Tibial nerve (tissue), 4 donors: ENCODE results near the gene METAP2. TPM values are rescaled to one million over a fixed set of nuclear protein-coding genes. Genes with fewer than 3 reads are reported as not detected.
"Not testable (repeated sequence)": the region's sequence is repeated elsewhere in the genome, so short reads cannot be mapped to it uniquely, and the experiment has no call there.

Experiments
- DNase-seq, 2 donors: peaks; one replicate each; pipeline ENCODE4 v3.0.0-alpha.2; 2019; ENCODE audit warnings: low spot score in 2 of 2
- H3K27ac ChIP-seq, 4 donors: fragments of 200-600 bp; sonication (generic) in 3 of 4; one replicate each; pipeline ENCODE4 v1.5.1; 2017 to 2019; ENCODE audit warnings: mild to moderate bottlenecking in 1 of 4
- H3K27me3 ChIP-seq, 2 donors: fragments of 200-600 bp; sonication (generic) in 1 of 2; one replicate each; pipeline versions ENCODE4 v1.5.1 to v1.6.0; 2017 to 2019
- H3K36me3 ChIP-seq, 3 donors: fragments of 200-600 bp; sonication (generic); one replicate each; pipeline ENCODE4 v1.5.1; 2018 to 2019
- H3K4me1 ChIP-seq, 4 donors: fragments of 200-600 bp; sonication (generic) in 3 of 4; one replicate each; pipeline ENCODE4 v1.5.1; 2017 to 2019
- H3K4me3 ChIP-seq, 4 donors: fragments of 200-600 bp; sonication (generic) in 3 of 4; one replicate each; pipeline ENCODE4 v1.5.1; 2017 to 2019; ENCODE audit warnings: mild to moderate bottlenecking in 1 of 4, moderate library complexity in 1 of 4
- H3K9me3 ChIP-seq, 4 donors: fragments of 200-600 bp; sonication (generic) in 3 of 4; one replicate each; pipeline ENCODE4 v1.5.1; 2017 to 2019
- EP300 ChIP-seq, 2 donors: sonication (generic); formaldehyde crosslinking; IDR thresholded peaks; one replicate each; pipeline ENCODE4 v1.6.1; 2017; ENCODE audit warnings: antibody characterized with exemption in 2 of 2, mild to moderate bottlenecking in 1 of 2
- POLR2A ChIP-seq, 2 donors: fragments of 450-650 bp; IDR thresholded peaks; one replicate each; pipeline ENCODE4 v1.6.1; 2017; ENCODE audit warnings: antibody characterized with exemption in 2 of 2, mild to moderate bottlenecking in 2 of 2, moderate library complexity in 2 of 2
- WGBS, 2 donors: methylation state at CpG; one replicate each; pipeline ENCODE4 v1.1.5; 2018; 5-methylcytosine and 5-hydroxymethylcytosine counted together
- total RNA-seq, 4 donors: library from RNA; depleted of rRNA; stranded (reverse); fragments of >200 nt; gene quantifications; one replicate each; pipeline ENCODE4 v1.1.0, GENCODE V29; 2016
- TF ChIP-seq, protein P1 (sequence below), 5 experiments: fragments of 200-600 bp in 3 of 5; fragments of 450-650 bp in 2 of 5; sonication (generic) in 3 of 5; IDR thresholded peaks; one replicate each; pipeline ENCODE4 v1.5.1; 2016 to 2019; ENCODE audit warnings: antibody characterized with exemption in 5 of 5, mild to moderate bottlenecking in 3 of 5, moderate library complexity in 2 of 5

Gene METAP2
- total RNA-seq, 4 donors from 2014 or later = 62.6 to 111 (median 73.9) TPM

DNA sequence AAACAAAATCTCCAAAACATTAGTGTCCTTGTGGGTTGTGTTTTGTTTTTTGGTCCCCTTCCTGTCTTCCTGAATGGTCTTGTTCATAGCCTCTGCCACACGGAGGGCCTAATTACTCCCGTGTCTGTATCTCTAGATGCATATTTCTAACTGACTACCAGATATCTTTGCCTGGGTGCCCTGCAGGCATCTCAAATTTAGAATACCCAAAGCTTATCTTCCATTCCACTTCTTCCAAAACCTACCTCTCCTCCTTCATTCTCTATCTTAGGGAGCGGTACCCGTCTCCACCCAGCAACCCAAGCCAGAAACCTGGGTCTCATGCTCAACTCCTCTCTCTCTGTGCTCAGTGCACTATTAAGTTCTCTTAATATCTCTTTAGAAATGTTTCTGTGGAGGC lies 10.9 kb upstream of the METAP2 start:
- Histone ChIP-seq H3K4me3 (no peak overlapping the region), H3K9me3 (peaks cover 0 to 6% (median 1%) of the 10 kb centered on the region in 4 donors), H3K36me3 (no peaks in the 10 kb centered on the region), H3K27ac (no peak overlapping the region), H3K27me3 (no peaks in the 10 kb centered on the region), H3K4me1 (no peaks in the 10 kb centered on the region)
- WGBS, 2 donors = 60 to 75% methylated on average over 4 of the region's 4 CpGs
- TF ChIP-seq EP300 (IDR thresholded peaks at IDR 0.05) (no peak), POLR2A (IDR thresholded peaks at IDR 0.05) (no peak)
- TF ChIP-seq, protein P1, sequence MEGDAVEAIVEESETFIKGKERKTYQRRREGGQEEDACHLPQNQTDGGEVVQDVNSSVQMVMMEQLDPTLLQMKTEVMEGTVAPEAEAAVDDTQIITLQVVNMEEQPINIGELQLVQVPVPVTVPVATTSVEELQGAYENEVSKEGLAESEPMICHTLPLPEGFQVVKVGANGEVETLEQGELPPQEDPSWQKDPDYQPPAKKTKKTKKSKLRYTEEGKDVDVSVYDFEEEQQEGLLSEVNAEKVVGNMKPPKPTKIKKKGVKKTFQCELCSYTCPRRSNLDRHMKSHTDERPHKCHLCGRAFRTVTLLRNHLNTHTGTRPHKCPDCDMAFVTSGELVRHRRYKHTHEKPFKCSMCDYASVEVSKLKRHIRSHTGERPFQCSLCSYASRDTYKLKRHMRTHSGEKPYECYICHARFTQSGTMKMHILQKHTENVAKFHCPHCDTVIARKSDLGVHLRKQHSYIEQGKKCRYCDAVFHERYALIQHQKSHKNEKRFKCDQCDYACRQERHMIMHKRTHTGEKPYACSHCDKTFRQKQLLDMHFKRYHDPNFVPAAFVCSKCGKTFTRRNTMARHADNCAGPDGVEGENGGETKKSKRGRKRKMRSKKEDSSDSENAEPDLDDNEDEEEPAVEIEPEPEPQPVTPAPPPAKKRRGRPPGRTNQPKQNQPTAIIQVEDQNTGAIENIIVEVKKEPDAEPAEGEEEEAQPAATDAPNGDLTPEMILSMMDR (IDR thresholded peaks at IDR 0.05) = no peak
- no peak for DNase-seq

DNA sequence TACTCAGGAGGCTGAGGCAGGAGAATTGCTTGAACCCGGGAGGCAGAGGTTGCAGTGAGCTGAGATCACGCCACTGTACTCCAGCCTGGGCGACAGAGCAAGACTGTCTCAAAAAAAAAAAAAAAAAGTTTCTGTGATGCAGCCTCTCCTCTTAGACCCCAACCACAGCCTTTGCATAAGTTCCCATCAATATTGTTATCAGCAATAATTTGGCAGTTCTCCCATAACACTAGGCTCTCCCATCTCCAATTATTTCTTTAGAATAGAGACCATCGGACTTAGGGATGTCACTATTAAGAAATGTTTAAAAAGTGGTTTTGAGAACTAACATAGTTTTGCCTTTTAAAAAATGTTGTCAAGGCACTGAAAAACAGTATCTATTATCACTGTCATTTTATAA lies 10.2 kb upstream of the METAP2 start:
- not testable (repeated sequence) for DNase-seq, H3K36me3 ChIP-seq, H3K4me3 ChIP-seq, H3K9me3 ChIP-seq, H3K4me1 ChIP-seq, H3K27ac ChIP-seq, H3K27me3 ChIP-seq
- 64 to 77% methylated on average over 4 of the region's 4 CpGs for WGBS, 2 donors

DNA sequence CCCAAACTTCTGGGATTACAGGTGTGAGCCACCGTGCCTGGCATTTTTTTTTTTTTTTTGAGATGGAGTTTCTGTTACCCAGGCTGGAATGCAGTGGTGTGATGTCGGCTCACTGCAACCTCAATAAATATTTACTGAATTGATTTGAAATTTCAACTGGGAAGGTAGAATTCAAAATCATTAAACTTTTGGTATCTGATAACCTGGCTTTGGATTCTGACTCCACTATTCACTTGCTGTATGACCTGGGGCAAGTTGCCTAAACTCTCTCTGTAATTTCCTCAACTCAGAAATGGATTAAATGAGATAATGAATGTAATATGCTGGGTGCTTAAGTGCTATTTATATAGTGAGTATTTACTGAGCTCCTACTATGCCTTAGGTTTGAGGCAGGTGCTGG lies 8.7 kb upstream of the METAP2 start:
- no peak overlapping the region for H3K27ac ChIP-seq
- H3K4me1 ChIP-seq = no peaks in the 10 kb centered on the region
- no peak for DNase-seq
- no peak overlapping the region for H3K4me3 ChIP-seq
- no peaks in the 10 kb centered on the region for H3K9me3 ChIP-seq
- WGBS, 2 donors = 64 to 71% methylated on average over 2 of the region's 2 CpGs
- H3K36me3 ChIP-seq = no peaks in the 10 kb centered on the region
- TF ChIP-seq, protein P1 (IDR thresholded peaks at IDR 0.05) = no peak
- TF ChIP-seq POLR2A (IDR thresholded peaks at IDR 0.05) (no peak), EP300 (IDR thresholded peaks at IDR 0.05) (no peak)
- no peaks in the 10 kb centered on the region for H3K27me3 ChIP-seq

DNA sequence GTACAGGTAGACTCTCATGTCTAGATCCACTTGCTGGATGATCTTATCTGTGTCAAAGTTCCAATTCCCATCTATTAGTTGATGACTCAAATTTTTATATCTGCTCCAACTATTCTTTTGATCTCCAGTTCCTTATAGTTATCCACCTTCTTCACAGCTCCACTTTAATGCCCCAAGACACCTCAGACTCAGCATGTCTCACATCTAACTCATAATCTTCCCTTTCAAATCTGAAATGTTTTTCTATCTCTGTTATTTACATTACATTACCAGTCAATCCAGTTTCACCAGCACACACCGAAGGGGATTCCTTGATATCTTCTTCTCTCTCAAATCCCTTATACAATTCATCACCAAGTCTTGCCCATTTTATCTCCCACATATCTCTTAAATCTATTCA lies 3.7 kb upstream of the METAP2 start:
- no peaks in the 10 kb centered on the region for H3K9me3 ChIP-seq
- H3K36me3 ChIP-seq = no peaks in the 10 kb centered on the region
- H3K27me3 ChIP-seq = no peaks in the 10 kb centered on the region
- TF ChIP-seq EP300 (IDR thresholded peaks at IDR 0.05) (no peak), POLR2A (IDR thresholded peaks at IDR 0.05) (no peak)
- TF ChIP-seq, protein P1 (IDR thresholded peaks at IDR 0.05) = no peak
- 95 to 100% methylated on average over 1 of the region's 1 CpG for WGBS, 2 donors
- no peak for DNase-seq
- peaks cover 0 to 15% (median 6%) of the 10 kb centered on the region in 4 donors for H3K4me1 ChIP-seq
- H3K4me3 ChIP-seq = no peak overlapping the region
- H3K27ac ChIP-seq = no peak overlapping the region

DNA sequence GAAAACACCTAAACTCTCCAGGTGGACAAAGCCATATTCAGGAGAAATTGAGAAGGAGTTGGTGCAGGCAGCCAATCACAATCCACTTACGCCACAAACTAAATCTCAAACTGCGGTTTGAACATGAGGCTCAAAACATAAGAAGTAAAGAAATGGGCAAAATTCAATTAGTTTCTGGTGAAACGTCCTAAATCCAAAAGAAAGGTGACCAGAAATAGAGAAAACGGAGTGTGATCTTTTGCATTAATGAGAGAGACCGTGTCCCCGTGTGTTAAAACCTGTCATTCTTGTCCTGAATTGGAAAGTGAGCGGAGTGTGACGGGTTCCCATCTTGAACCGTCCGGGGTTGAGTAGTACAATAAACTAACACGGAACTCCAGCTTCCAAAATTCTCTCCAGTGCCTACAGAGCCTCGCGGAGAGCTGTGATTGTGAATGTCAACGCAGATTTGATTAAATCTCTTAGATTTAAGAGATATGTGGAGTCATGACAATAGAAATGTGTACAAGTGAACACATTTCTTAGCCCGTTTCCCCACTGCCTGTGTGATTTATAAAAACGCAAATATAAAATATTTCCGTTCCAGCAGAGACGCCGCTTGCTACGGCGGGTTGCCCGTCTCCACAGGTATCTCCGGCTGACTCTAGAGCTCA lies 595 bp upstream of the METAP2 start:
- peak overlapping the region; percentile 68 to 96 (median 74) for H3K4me3 ChIP-seq
- H3K4me1 ChIP-seq = peaks cover 3 to 45% (median 14%) of the 10 kb centered on the region in 4 donors
- peak overlapping the region; percentile 77 to 93 (median 90) for H3K27ac ChIP-seq
- DNase-seq = peak; percentile 14 to 57
- 1% methylated on average over 23 of the region's 23 CpGs for WGBS, 2 donors
- H3K9me3 ChIP-seq = no peaks in the 10 kb centered on the region
- no peaks in the 10 kb centered on the region for H3K27me3 ChIP-seq
- H3K36me3 ChIP-seq = peaks cover 0 to 26% (median 0%) of the 10 kb centered on the region in 3 donors
- TF ChIP-seq POLR2A (IDR thresholded peaks at IDR 0.05) (no peak), EP300 (IDR thresholded peaks at IDR 0.05) (no peak)
- TF ChIP-seq, protein P1 (IDR thresholded peaks at IDR 0.05) = no peak
